GM12872 (cell line): ENCODE results near the gene ECPAS.

Source experiments
- TF ChIP-seq, protein P1 (sequence below): IDR thresholded peaks from 3 replicates; pipeline ENCODE4 v1.5.1; 2011; ENCODE audit warnings: low read depth, mild to moderate bottlenecking, low read length, moderate library complexity; ENCODE audit not compliant: insufficient read depth

Gene ECPAS

DNA sequence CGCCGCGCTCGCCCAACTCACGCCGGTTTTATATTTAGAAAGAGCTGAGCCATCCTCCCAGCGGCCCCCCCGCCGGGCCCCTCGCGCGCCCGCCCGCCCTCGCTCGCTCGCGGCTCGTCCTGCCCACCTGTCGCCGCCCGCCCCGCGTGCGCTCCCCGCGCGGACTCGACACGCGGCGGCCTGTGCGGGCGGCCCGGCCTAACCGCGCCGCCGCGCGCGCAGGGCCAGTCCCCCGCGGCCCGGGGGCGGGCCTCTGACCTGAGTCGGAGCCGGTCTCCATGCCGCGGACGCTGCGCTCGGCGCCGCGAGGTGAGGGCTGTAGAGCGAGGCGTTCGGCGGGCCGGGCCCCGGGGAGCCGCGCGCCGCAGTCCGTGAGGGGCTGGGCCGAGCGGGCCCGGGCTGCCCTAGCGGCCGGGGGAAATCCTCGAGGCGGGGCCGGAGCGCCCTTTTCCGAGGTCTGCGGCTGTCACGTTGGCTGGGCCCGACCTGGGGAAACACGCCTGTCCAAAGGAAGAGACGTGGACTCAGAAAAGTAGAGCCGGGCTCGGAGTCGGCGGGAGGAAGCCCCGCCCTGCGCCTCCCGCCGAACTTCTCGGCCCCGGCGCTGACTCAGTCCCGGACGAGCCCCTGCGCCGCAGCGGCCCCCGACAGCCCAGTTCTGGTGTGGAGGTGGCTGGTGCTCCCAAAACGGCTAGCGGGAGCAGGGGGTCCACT is at the start of gene ECPAS:
TSS of gene ECPAS (minus strand) at position 526 of the 714 bp plus-strand sequence. CDS start 11,465 bp downstream, outside the sequence.
- TF ChIP-seq, protein P1, sequence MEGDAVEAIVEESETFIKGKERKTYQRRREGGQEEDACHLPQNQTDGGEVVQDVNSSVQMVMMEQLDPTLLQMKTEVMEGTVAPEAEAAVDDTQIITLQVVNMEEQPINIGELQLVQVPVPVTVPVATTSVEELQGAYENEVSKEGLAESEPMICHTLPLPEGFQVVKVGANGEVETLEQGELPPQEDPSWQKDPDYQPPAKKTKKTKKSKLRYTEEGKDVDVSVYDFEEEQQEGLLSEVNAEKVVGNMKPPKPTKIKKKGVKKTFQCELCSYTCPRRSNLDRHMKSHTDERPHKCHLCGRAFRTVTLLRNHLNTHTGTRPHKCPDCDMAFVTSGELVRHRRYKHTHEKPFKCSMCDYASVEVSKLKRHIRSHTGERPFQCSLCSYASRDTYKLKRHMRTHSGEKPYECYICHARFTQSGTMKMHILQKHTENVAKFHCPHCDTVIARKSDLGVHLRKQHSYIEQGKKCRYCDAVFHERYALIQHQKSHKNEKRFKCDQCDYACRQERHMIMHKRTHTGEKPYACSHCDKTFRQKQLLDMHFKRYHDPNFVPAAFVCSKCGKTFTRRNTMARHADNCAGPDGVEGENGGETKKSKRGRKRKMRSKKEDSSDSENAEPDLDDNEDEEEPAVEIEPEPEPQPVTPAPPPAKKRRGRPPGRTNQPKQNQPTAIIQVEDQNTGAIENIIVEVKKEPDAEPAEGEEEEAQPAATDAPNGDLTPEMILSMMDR, result no peak

DNA sequence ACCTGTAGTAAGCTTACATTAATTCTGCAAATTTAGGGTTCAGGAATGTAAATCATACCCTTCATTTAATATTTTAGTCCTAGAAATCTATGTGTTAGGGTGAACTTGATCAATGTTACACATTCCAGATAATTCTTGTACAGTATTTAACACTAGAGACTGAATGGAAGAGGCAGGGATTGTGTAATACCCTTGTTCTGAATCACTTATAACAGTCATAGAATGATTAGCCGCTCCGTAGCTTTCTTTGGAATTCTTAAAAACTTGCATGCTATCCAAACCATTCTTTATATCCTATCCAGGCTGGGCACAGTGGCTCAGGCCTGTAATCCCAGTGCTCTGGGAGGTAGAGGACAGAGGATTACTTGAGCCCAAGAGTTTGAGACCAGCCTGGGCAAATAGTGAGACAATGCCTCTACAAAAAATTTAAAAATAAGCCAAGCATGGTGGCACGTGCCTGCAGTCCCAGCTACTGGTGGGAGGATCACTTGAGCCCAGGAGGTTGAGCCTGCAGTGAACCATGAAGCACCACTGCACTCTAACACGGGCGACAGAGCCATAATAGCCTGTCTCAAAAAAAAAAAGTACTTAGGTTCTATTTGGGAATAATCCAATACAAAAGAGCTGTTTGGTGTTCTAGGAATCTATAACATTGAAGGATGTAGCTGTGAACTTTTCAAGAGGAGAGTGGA is 49.1 kb upstream of the ECPAS start:
- TF ChIP-seq, protein P1, result no peak

- TF ChIP-seq, protein P1, result no peak
Observed at GRCh38 chr9:111531716-111532115, 47.5 kb upstream of the ECPAS start.

GRCh38 chr9:111529787-111530186 is 45.6 kb upstream of the ECPAS start:
- TF ChIP-seq, protein P1, result no peak

- TF ChIP-seq, protein P1, result no peak
Observed at GRCh38 chr9:111527347-111527746, 43.2 kb upstream of the ECPAS start.

DNA sequence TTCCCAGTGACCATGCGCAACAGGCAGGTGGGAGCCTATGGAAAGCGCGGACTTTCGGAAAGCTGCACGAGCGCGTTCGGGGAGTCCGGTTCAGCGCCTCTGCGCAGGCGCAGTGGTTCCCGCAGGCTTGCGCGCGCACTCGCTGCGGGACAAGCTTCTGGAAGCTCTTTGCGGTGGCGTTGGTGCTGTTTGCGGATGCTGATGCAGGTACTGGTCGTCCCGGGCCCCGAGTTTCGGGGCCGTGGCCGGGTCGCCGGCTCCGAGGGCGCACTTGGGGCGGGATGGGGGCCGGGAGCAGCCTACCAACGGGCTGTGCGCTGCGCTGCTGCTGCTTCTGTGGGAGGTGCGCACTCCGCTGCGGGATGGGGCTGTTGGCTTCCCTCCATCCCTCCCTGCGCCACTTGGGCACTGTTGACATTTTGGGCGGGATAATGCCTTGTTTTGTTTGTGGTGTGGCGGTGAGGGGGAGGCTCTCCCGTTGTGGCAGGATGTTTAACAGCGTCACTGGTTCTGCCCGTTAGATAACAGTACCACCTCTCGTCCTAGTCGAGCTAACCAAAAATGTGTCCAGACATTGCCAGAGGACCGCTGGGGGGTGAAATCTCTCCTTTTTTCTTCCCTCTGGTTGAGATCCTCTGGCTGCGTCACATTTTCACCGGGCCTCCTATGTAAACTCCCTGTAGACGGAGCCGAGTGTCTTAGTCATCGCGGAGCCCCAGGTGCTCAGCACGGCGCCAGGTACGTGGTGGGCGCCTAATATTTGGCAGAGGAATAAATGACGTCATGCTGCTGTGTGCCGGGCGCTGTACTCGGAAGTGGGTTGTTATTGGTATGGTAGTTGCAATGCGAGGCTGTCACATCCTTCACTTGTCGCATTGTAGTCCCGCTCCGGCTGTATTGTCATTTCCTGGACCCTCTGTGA is 41.1 kb upstream of the ECPAS start, which contains the start of gene ZNF483:
TSS of gene ZNF483 (plus strand) at position 124 of the 922 bp plus-strand sequence. CDS start 2,217 bp downstream, outside the sequence.
- TF ChIP-seq, protein P1, result no peak

DNA sequence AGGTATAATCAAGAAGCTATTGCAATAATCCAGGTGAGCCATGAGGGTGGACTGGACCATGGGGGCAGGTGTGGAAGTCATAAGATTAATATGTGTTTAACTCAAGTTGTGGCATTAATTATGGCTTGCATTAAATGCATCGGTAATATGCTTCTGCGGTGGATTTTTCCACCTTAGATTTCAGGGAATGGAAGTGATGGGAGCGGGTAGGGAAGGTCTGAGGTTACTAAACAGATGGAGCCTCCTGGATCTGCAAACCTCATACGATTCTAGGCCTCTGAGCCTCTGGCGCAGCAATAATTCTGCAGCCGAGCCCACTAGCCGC is 40.5 kb upstream of the ECPAS start:
- TF ChIP-seq, protein P1, result no peak
